ENCODE results near the gene FPGS.
"Not testable (repeated sequence)": the region's sequence is repeated elsewhere in the genome, so short reads cannot be mapped to it uniquely, and the experiment has no call there.

The FPGS gene

GRCh38 chr9:127770905-127771569, 31.6 kb upstream of the FPGS start:
- peak; percentile 84 to 93 for DNase-seq (ENCODE audit: low read depth in 2 of 2, low spot score in 1 of 2)

GRCh38 chr9:127771570-127772189, 31.0 kb upstream of the FPGS start:
- DNase-seq (ENCODE audit: low read depth in 2 of 2, low spot score in 1 of 2), result no peak

- no peak for DNase-seq (ENCODE audit: low read depth in 2 of 2, low spot score in 1 of 2)
Measured at GRCh38 chr9:127772603-127773002, 30.1 kb upstream of the FPGS start.

- no peak for DNase-seq (ENCODE audit: low read depth in 2 of 2, low spot score in 1 of 2)
Measured at GRCh38 chr9:127773272-127773671, 29.4 kb upstream of the FPGS start.

- DNase-seq (ENCODE audit: low read depth in 2 of 2, low spot score in 1 of 2), result no peak
Measured at GRCh38 chr9:127773981-127774380, 28.7 kb upstream of the FPGS start.

GRCh38 chr9:127776195-127776923, 26.3 kb upstream of the FPGS start:
- DNase-seq (ENCODE audit: low read depth in 2 of 2, low spot score in 1 of 2), result peak; percentile 54 to 61

- no peak for DNase-seq (ENCODE audit: low read depth in 2 of 2, low spot score in 1 of 2)
Measured at GRCh38 chr9:127776924-127777289, 25.8 kb upstream of the FPGS start.

- no peak for DNase-seq (ENCODE audit: low read depth in 2 of 2, low spot score in 1 of 2)
Measured at GRCh38 chr9:127777368-127777980, 25.2 kb upstream of the FPGS start.

- no peak for DNase-seq (ENCODE audit: low read depth in 2 of 2, low spot score in 1 of 2)
Measured at GRCh38 chr9:127778280-127779135, 24.2 kb upstream of the FPGS start, which contains the start of gene SH2D3C. Gene SH2D3C, minus strand, starts transcription at chr9:127778666. Its CDS starts 39 bp downstream, at chr9:127778627.

- peak in 1 of 2 donors; percentile 55 for DNase-seq (ENCODE audit: low read depth in 2 of 2, low spot score in 1 of 2)
Measured at GRCh38 chr9:127779136-127779981, 23.3 kb upstream of the FPGS start.

GRCh38 chr9:127780126-127780885, 22.4 kb upstream of the FPGS start:
- DNase-seq (ENCODE audit: low read depth in 2 of 2, low spot score in 1 of 2), result no peak

- not testable (repeated sequence) for DNase-seq (ENCODE audit: low read depth in 2 of 2, low spot score in 1 of 2)
Measured at GRCh38 chr9:127780909-127781308, 21.8 kb upstream of the FPGS start.

- DNase-seq (ENCODE audit: low read depth in 2 of 2, low spot score in 1 of 2), result no peak
Measured at GRCh38 chr9:127781806-127782205, 20.9 kb upstream of the FPGS start.

GRCh38 chr9:127783111-127784008, 19.3 kb upstream of the FPGS start:
- DNase-seq (ENCODE audit: low read depth in 2 of 2, low spot score in 1 of 2), result peak; percentile 42 to 59

GRCh38 chr9:127785023-127785932, 17.4 kb upstream of the FPGS start:
- DNase-seq (ENCODE audit: low read depth in 2 of 2, low spot score in 1 of 2), result peak; percentile 77 to 81

- peak; percentile 84 to 85 for DNase-seq (ENCODE audit: low read depth in 2 of 2, low spot score in 1 of 2)
Measured at GRCh38 chr9:127785933-127786772, 16.5 kb upstream of the FPGS start, which contains the start of gene CDK9. Gene CDK9, plus strand, starts transcription at chr9:127786034. Its CDS starts 115 bp downstream, at chr9:127786149.
